GM19351 (cell line): Measurements from ENCODE around the gene ABCG1.

ENCODE experiments used
- ATAC-seq: cut with Tn5 transposase; IDR thresholded peaks from one replicate; pipeline ENCODE4 v1.9.1; 2021; ENCODE audit warnings: mild to moderate bottlenecking, moderate library complexity; ENCODE audit not compliant: unreplicated experiment

Gene ABCG1

GRCh38 chr21:42341776-42342542 is 123.0 kb downstream of the ABCG1 start:
- no peak for ATAC-seq

GRCh38 chr21:42343101-42343500 is 124.2 kb downstream of the ABCG1 start:
- no peak for ATAC-seq

- no peak for ATAC-seq
These were observed 124.6 kb downstream of the ABCG1 start for GRCh38 chr21:42343556-42343955.

- ATAC-seq = no peak
These were observed 125.1 kb downstream of the ABCG1 start for GRCh38 chr21:42343963-42344510.

GRCh38 chr21:42344631-42345030 is 125.7 kb downstream of the ABCG1 start:
- ATAC-seq = no peak

GRCh38 chr21:42346441-42346840 is 127.5 kb downstream of the ABCG1 start:
- no peak for ATAC-seq
